IPS DF 19.7 (cell line): Measurements from ENCODE around the gene RHOT2.
"Not testable (repeated sequence)": the region's sequence is repeated elsewhere in the genome, so short reads cannot be mapped to it uniquely, and the experiment has no call there.

ENCODE experiments used
- DNase-seq: peaks from one replicate; pipeline ENCODE4 v3.0.0-alpha.2; 2013; ENCODE audit warnings: low read depth, low spot score

RHOT2 gene

GRCh38 chr16:681746-682427, 14.0 kb downstream of the RHOT2 start:
- DNase-seq = no peak

- DNase-seq = no peak
Observed at GRCh38 chr16:682493-683395, 14.8 kb downstream of the RHOT2 start.

GRCh38 chr16:683396-684070, 15.6 kb downstream of the RHOT2 start:
- no peak for DNase-seq

- DNase-seq = no peak
Observed at GRCh38 chr16:684071-684794, 16.3 kb downstream of the RHOT2 start, which contains the start of gene JMJD8. TSS of gene JMJD8 (minus strand) at chr16:684334. CDS start at chr16:684319, 15 bp downstream.

- DNase-seq = no peak
Observed at GRCh38 chr16:684961-685696, 17.2 kb downstream of the RHOT2 start.

GRCh38 chr16:685967-686366, 18.0 kb downstream of the RHOT2 start:
- DNase-seq = no peak

- DNase-seq = no peak
Observed at GRCh38 chr16:686459-687260, 18.7 kb downstream of the RHOT2 start.

GRCh38 chr16:687499-687898, 19.6 kb downstream of the RHOT2 start:
- no peak for DNase-seq

GRCh38 chr16:689175-689897, 21.4 kb downstream of the RHOT2 start:
- DNase-seq = no peak

GRCh38 chr16:691242-691641, 23.3 kb downstream of the RHOT2 start:
- DNase-seq = not testable (repeated sequence)

GRCh38 chr16:692356-693108, 24.6 kb downstream of the RHOT2 start:
- no peak for DNase-seq

GRCh38 chr16:693364-693763, 25.4 kb downstream of the RHOT2 start:
- DNase-seq = no peak

GRCh38 chr16:693766-694165, 25.8 kb downstream of the RHOT2 start:
- no peak for DNase-seq

GRCh38 chr16:694187-694862, 26.4 kb downstream of the RHOT2 start:
- DNase-seq = no peak

GRCh38 chr16:694863-695354, 27.0 kb downstream of the RHOT2 start:
- DNase-seq = no peak

GRCh38 chr16:695355-696089, 27.6 kb downstream of the RHOT2 start:
- DNase-seq = no peak
